GM21529 (cell line): ENCODE results near the gene HAVCR1.
A peak's percentile ranks its signal among the peaks of the same experiment; 100 is the strongest.
"Not testable (repeated sequence)": the region's sequence is repeated elsewhere in the genome, so short reads cannot be mapped to it uniquely, and the experiment has no call there.

Experiments
- ATAC-seq: cut with Tn5 transposase; IDR thresholded peaks from one replicate; pipeline ENCODE4 v1.9.1; 2021; ENCODE audit not compliant: unreplicated experiment

The HAVCR1 gene

GRCh38 chr5:157059093-157059539, at the start of gene HAVCR1:
Gene HAVCR1, minus strand, starts transcription at chr5:157059116. Its CDS starts 1,173 bp downstream, at chr5:157057943.
- no peak for ATAC-seq

DNA sequence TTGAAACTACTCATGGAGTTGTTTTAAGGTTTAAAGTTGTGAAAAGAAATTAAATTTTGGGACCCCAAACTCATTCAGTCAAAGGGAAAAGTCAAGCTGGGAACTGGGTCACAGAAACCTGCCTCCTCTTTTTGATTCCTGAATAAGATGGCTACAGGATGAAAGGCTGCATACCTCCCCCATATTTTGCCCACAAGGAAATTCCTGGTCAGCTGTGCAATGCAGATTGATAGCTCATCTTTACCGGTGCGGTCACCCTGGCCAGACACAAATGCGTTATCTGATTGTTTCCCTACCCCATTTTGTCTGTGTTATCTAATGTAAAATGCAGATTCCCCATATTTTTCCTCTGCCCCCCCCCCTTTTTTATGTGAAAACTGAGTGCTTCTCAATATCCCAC, 48.6 kb upstream of the HAVCR1 start:
- ATAC-seq, result no peak

DNA sequence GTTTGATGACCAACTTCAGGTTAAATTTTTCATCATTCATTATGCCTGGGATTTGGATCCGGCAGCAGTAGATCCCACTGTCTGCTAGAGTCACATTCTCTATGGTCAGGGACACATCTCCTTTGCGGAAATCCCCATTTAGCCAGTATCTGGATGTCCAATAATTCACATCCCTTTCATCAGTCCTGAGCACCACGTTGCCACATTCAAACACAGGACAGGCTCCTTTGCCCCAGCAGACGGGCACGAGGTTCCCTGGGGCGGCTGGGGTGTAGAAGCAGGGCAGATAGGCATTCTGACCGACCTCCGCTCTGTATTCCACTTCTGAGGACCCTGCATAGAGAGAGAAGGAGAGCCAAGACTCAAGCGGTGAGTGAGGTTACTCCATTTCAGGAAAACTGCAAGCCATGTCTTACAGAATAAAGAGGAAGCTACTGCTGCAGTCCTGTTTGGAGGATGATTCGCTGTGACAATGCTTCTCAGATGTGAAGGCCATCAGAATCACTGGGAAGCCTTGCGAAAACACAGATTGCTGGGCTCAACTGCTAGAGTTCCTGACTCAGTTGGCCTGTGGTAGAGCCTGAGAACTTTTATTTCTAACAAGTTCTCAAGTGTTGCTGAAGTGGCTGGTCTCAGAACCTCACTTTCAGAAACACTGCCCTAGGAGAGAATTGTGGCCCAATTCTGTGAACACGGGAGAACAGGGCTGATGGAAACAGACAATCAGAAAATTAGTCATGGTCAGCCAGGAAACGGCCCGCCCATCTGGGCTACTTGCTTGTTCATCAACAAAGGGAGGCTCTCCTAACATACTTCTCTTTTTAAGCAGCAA, 47.9 kb upstream of the HAVCR1 start:
- ATAC-seq, result no peak

GRCh38 chr5:157100140-157100679, 41.3 kb upstream of the HAVCR1 start:
- no peak for ATAC-seq

DNA sequence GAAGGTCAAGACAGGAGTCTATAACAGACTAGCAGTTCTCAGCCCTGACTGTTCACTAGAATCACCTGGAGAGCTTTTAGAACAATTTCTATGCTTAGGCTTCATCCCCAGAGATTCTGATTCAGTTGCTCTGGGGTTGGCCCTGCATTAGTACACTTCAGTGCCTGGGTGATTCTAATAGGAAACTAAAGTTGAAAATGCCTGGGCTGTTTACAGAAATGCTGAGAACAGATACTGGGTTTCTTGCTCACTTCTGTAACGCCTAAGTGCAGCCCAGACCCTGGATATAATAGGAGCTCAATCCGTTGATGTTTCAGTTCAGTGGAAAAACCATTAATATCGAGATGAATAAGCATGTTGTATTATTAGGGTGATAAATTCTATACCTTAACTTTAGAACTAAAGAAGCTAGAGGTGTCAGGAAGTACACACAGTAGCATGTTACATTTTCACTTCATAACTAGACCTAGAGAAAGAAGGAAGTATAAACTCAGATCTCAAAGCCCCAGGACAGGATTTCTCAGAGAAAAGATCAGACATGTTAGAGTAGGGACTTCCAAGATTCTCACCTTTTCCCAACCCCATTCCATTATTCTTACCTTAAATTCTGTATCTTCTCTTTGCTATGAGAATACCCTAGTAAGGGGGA, 29.6 kb upstream of the HAVCR1 start:
- ATAC-seq, result peak; percentile 85

- ATAC-seq, result no peak
Measured at GRCh38 chr5:157086751-157087359, 27.9 kb upstream of the HAVCR1 start.

GRCh38 chr5:157085930-157086329, 27.0 kb upstream of the HAVCR1 start:
- ATAC-seq, result no peak

- ATAC-seq, result no peak
Measured at GRCh38 chr5:157080286-157080685, 21.4 kb upstream of the HAVCR1 start.

DNA sequence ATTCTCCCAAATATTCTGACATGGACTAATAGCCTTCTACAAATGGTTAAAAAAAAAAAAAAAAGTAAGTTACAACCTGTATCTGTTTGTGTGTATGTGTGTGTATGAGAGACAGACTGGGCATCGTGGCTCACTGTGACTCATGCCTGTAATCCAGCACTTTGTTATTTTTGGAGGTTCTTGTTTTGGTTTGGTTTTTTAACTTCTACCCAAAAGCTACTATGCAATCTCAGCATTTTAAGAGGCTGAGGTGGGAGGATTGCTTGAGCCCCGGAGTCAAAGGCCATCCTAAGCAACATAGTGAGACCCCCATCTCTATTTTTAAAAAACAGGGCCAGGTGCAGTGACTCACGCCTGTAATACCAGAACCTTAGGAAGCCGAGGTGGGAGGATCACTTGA, 17.6 kb upstream of the HAVCR1 start:
- no peak for ATAC-seq

- no peak for ATAC-seq
Measured at GRCh38 chr5:157072508-157072907, 13.6 kb upstream of the HAVCR1 start.

GRCh38 chr5:157069949-157070348, 11.0 kb upstream of the HAVCR1 start:
- no peak for ATAC-seq

GRCh38 chr5:157068785-157069184, 9.9 kb upstream of the HAVCR1 start:
- ATAC-seq, result no peak

DNA sequence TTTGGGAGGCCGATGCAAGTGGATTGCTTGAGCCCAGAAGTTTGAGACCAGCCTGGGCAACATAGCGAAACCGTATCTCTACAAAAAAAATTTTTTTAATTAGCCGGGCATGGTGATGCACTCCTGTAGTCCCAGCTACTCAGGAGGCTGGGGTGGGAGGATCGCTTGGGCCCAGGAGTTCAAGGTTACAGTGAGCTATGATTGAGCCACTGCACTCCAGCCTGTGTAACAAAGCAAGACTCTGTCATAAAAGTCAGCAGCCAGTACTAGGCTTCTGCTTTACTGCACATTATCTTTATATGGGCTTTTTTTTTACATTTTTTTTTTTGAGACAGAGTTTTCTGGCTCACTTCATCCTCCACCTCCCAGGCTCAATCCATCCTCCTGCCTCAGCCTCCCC, 9.4 kb upstream of the HAVCR1 start:
- no peak for ATAC-seq

DNA sequence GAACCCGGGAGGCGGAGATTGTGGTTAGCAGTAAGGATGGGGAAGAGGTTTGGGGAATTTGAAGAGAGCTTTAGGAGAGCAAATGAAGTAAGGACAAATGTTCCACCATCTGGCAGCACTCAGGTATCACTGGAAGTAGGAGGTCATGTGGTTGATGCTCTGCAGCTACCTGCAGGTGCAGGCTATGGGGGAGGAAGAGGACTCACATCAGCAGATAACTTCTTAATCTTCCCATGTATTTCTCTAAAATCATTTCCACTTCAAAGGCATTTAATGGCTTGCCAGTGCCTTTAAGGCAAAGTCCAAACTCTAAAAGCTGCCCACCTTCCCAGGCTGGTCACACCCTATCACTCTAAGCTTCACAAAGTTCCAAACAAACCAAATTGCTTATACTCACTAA, 8.1 kb upstream of the HAVCR1 start:
- ATAC-seq, result no peak

DNA sequence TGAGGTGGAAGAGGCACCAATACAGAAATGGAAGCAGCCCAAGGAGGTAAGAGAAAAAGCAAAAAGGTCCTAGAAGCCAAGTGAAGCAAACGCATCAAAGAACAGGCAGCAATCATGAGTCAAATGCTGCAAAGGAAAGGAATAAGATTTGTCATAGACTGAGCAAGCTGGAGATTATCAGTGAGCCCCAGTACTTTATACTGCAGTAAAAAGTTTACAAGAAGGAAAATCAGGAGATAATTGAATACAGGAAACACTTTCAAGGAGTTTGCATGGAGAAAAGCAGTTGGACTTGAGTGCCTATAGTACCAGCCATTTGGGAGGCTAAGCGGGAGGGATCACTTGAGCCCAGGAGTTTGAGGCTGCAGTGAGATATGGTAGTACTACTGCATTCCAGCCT, 7.2 kb upstream of the HAVCR1 start:
- no peak for ATAC-seq

GRCh38 chr5:157063776-157064430, 5.0 kb upstream of the HAVCR1 start:
- ATAC-seq, result no peak

- no peak for ATAC-seq
Measured at GRCh38 chr5:157059891-157060290, 975 bp upstream of the HAVCR1 start.

DNA sequence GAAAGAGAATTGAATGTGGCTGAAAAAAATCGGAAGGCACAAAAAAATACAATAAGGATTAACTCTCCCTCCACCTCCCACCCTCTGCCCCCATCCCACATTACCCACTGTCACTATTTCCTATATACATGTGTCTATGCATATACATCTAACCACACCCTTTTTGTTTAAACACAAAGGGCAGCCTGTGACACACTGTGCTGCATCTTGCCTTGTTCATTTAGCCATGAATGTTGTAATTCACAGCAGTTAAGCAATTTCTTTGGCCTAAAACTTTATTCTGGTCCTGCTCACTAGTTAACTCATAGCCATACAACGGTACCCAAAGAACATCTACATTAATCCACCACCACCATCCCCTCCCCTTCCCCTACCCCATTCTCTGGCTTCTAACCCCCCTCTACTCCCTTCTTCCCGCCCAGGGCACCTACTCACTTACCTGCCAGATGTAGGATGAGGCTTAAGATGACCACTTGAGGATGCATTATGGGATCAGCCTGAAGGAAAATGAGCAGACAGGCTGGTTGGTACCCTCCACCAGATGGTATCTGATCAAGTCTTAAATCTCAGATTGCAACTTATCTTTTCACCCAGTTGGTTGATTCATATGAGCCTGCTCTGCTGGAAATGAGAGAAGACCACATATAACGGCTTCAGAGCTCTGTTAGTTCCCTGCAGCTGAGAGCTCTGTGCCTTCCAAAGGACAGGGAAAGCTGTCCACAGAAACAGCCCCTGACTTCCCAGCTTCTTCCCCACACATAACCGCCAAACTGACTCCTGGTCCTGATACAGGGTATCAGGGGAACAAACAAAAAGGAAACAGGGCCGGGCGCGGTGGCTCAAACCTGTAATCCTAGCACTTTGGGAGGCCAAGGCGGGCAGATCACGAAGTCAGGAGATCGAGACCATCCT, 1.2 kb downstream of the HAVCR1 start:
- no peak for ATAC-seq

DNA sequence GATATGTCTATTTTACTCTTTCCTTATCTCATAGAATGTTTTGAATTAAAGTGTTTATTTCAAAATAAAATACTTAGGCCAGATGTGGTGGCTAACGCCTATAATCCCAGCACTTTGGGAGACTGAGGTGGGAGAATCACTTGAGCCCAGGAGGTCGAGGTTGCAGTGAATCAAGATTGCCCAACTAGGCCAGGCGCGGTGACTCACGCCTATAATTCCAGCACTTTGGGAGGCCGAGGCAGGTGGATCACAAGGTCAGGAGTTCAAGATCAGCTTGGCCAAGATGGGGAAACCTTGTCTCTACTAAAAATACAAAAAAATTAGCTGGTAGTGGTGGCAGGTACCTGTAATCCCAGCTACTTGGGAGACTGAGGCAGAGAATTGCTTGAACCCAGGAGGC, 2.1 kb downstream of the HAVCR1 start:
- ATAC-seq, result not testable (repeated sequence)

GRCh38 chr5:157051604-157052245, 7.2 kb downstream of the HAVCR1 start:
- no peak for ATAC-seq
